ENCODE data around the gene FMNL2. TPM values are rescaled to one million over a fixed set of nuclear protein-coding genes. Genes with fewer than 3 reads are reported as not detected.

The FMNL2 gene
- total and polyA plus RNA-seq, 4 donors = 1.5 to 9.3 (median 5.1) TPM

DNA sequence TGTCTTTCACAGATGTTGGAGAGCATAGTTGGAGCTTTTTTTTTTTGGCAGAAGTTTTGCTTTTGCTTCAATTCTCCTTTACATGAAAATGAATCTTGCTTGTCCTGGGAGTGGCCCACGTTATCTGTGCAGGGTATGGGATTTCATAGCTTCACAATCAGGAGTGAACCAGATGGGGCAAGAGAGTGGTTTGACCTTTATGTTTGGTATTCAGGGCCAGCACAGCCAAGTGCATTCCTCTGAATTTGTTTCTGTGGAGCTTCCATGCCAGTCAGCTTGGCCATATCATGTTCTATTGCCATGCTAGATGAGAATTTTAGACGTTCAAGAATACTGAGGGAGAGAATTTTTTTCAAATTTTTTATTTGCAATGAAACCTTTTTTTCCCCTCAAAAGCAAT lies 265.7 kb downstream of the FMNL2 start (continued):
- TF ChIP-seq REST (IDR thresholded peaks at IDR 0.05) = no peak
- TF ChIP-seq JUND (IDR thresholded peaks at IDR 0.05) = no peak
- TF ChIP-seq CTCF (IDR thresholded peaks at IDR 0.05; ENCODE audit: low read depth, low read length, missing input control) = no peak

GRCh38 chr2:152602750-152603149 lies 267.8 kb downstream of the FMNL2 start:
- no peaks in the 10 kb centered on the region for H3K9me3 ChIP-seq (ENCODE audit: control insufficient read depth in 4 of 4, low read length in 3 of 4)
- TF ChIP-seq FOXA1 (IDR thresholded peaks at IDR 0.05) (no peak), CTCF (IDR thresholded peaks at IDR 0.05; ENCODE audit: low read depth, low read length, missing input control) (no peak), ZBTB33 (IDR thresholded peaks at IDR 0.05) (no peak), NR2F2 (IDR thresholded peaks at IDR 0.05) (no peak), TAF1 (conservative IDR thresholded peaks at IDR 0.05) (no peak), ATF3 (IDR thresholded peaks at IDR 0.05) (no peak), YY1 (IDR thresholded peaks at IDR 0.05) (no peak)
- H3K36me3 ChIP-seq (ENCODE audit: control insufficient read depth in 4 of 4, insufficient read depth in 3 of 4, low read depth in 1 of 4, low read length in 3 of 4) = no peaks in the 10 kb centered on the region
- no peaks in the 10 kb centered on the region for H3K4me1 ChIP-seq (ENCODE audit: control insufficient read depth in 4 of 4, insufficient read depth in 4 of 4, low read length in 3 of 4)
- no peak overlapping the region for H3K9ac ChIP-seq (ENCODE audit: low read depth in 1 of 2, low read length in 2 of 2)
- no peaks in the 10 kb centered on the region for H3K27me3 ChIP-seq (ENCODE audit: control insufficient read depth in 4 of 4, insufficient read depth in 4 of 4, low read length in 3 of 4)
- no peak overlapping the region for H3K4me3 ChIP-seq (ENCODE audit: low read depth in 1 of 3, low read length in 3 of 3)
- 89% methylated on average over 8 of the region's 8 CpGs for WGBS
- DNase-seq (ENCODE audit: low spot score) = no peak
- no peak overlapping the region for H3K27ac ChIP-seq (ENCODE audit: low read depth in 1 of 2, low read length in 2 of 2)

GRCh38 chr2:152603166-152603565 lies 268.2 kb downstream of the FMNL2 start:
- Histone ChIP-seq H3K27ac (ENCODE audit: low read depth in 1 of 2, low read length in 2 of 2) (no peak overlapping the region), H3K9me3 (ENCODE audit: control insufficient read depth in 4 of 4, low read length in 3 of 4) (no peaks in the 10 kb centered on the region), H3K36me3 (ENCODE audit: control insufficient read depth in 4 of 4, insufficient read depth in 3 of 4, low read depth in 1 of 4, low read length in 3 of 4) (no peaks in the 10 kb centered on the region), H3K4me1 (ENCODE audit: control insufficient read depth in 4 of 4, insufficient read depth in 4 of 4, low read length in 3 of 4) (no peaks in the 10 kb centered on the region), H3K27me3 (ENCODE audit: control insufficient read depth in 4 of 4, insufficient read depth in 4 of 4, low read length in 3 of 4) (no peaks in the 10 kb centered on the region), H3K9ac (ENCODE audit: low read depth in 1 of 2, low read length in 2 of 2) (no peak overlapping the region), H3K4me3 (ENCODE audit: low read depth in 1 of 3, low read length in 3 of 3) (no peak overlapping the region)
- 95% methylated on average over 3 of the region's 3 CpGs for WGBS
- DNase-seq (ENCODE audit: low spot score) = no peak
- TF ChIP-seq HNF4A (conservative IDR thresholded peaks at IDR 0.05) (no peak), JUND (IDR thresholded peaks at IDR 0.05) (no peak), GABPA (IDR thresholded peaks at IDR 0.05 in 1 of 2, conservative IDR thresholded peaks at IDR 0.05 in 1 of 2) (no peak), SP1 (IDR thresholded peaks at IDR 0.05) (no peak), REST (IDR thresholded peaks at IDR 0.05) (no peak), YY1 (IDR thresholded peaks at IDR 0.05) (no peak), RXRA (IDR thresholded peaks at IDR 0.05) (no peak), ZBTB33 (IDR thresholded peaks at IDR 0.05) (no peak), TAF1 (conservative IDR thresholded peaks at IDR 0.05) (no peak)
